HEK293T (cell line): ENCODE measurements around the gene STN1.

Experiments
- ARNT ChIP-seq: fragments of 450-650 bp; IDR thresholded peaks from 2 replicates; pipeline ENCODE4 v1.6.1; 2017; ENCODE audit warnings: mild to moderate bottlenecking
- ELF4 ChIP-seq: fragments of 450-650 bp; IDR thresholded peaks from 2 replicates; pipeline ENCODE4 v1.6.1; 2017; ENCODE audit warnings: antibody characterized with exemption
- SP1 ChIP-seq: fragments of 450-650 bp; IDR thresholded peaks from 2 replicates; pipeline ENCODE4 v1.6.1; 2017

DNA sequence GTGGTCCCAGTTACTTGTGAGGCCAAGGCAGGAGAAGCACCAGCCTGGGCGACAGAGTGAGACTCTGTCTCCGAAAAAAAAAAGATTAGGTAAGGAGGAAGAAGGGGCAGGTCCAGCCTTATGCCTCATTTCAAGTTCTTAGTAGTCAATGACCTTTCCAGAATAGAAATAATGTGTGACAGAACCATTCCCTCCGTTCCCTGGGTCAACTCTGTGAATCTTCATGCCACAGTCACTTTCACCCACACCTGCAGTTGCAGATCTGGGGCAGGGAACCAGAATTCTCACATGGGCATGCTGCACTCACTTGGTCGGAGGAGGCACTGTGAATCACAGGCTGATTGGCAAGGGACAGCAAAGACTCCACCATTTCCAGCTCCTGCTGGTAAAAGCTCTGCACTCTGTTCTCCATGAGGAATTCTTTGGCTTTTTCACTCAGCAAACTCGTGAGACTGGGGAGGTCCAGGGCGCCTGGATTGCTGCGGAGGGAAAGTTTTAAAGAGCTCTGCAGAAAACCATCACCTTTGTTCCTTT lies 20.7 kb downstream of the STN1 start:
- TF ChIP-seq SP1 (no peak), ARNT (no peak), ELF4 (no peak)
